IMR-90 (cell line): ENCODE measurements around the gene GRK5. TPM values are rescaled to one million over a fixed set of nuclear protein-coding genes. Genes with fewer than 3 reads are reported as not detected.

Experiments used
- ATAC-seq: fragments of 200-7000 bp; cut with Tn5 transposase; 2 replicates; pipeline ENCODE4 v1.9.1; 2020; ENCODE audit warnings: low read depth, mild to moderate bottlenecking, moderate library complexity
- BruUV-seq: library from RNA; stranded (reverse); fragments of 400-500 nt; replicated peaks from 2 replicates; lab custom pipeline; 2021; lab: Mats Ljungman, UMichigan
- CTCF ChIA-PET: fragments of 300-600 bp; formaldehyde crosslinking; extraction: SDS; loops from one replicate; lab custom pipeline; 2021; ENCODE audit warnings: antibody characterized with exemption; lab: Yijun Ruan, JAX
- POLR2A ChIA-PET: fragments of 300-600 bp; sonication (Branson Sonifier 250); formaldehyde crosslinking; loops from one replicate; lab custom pipeline; 2022; ENCODE audit warnings: antibody characterized with exemption; ENCODE audit not compliant: unreplicated experiment; lab: Charles Lee
- DNase-seq: peaks from one replicate; pipeline ENCODE4 v3.0.0; 2013
- H2AFZ ChIP-seq: replicated peaks from 2 replicates; pipeline ENCODE3; 2013; ENCODE audit warnings: low read length, mild to moderate bottlenecking; ENCODE audit not compliant: poor library complexity
- H2AK5ac ChIP-seq: 2 replicates; pipeline ENCODE4 v1.6.1; 2013; ENCODE audit warnings: low read depth, low read length, inconsistent platforms
- H2AK9ac ChIP-seq: replicated peaks from 2 replicates; pipeline ENCODE3; 2013; ENCODE audit warnings: mild to moderate bottlenecking, low read depth, low read length, moderate library complexity; ENCODE audit not compliant: poor library complexity
- H2BK120ac ChIP-seq: 2 replicates; pipeline ENCODE4 v1.6.1; 2013; ENCODE audit warnings: low read depth, low read length, inconsistent platforms
- H2BK15ac ChIP-seq: 3 replicates; pipeline ENCODE4 v1.6.1; 2013; ENCODE audit warnings: low read depth, low read length, inconsistent platforms
- H2BK20ac ChIP-seq: 2 replicates; pipeline ENCODE4 v1.6.1; 2013; ENCODE audit warnings: low read depth, mild to moderate bottlenecking, inconsistent platforms, low read length, moderate library complexity
- H2BK5ac ChIP-seq: 2 replicates; pipeline ENCODE4 v1.6.1; 2013; ENCODE audit warnings: mild to moderate bottlenecking, low read depth, low read length, inconsistent platforms; ENCODE audit not compliant: poor library complexity, severe bottlenecking
- H3K14ac ChIP-seq: replicated peaks from 2 replicates; pipeline ENCODE4 v1.6.1; 2013; ENCODE audit warnings: low read depth, low read length, inconsistent platforms
- H3K18ac ChIP-seq: 2 replicates; pipeline ENCODE4 v1.6.1; 2013; ENCODE audit warnings: low read depth, low read length, control low read depth
- H3K23ac ChIP-seq: 2 replicates; pipeline ENCODE4 v1.6.1; 2013; ENCODE audit warnings: low read depth, low read length, inconsistent platforms
- H3K27ac ChIP-seq: 2 replicates; pipeline ENCODE4 v1.5.1; 2013; ENCODE audit warnings: mild to moderate bottlenecking, control low read depth, low read length; ENCODE audit not compliant: insufficient read depth
- H3K27me3 ChIP-seq: 2 replicates; pipeline ENCODE4 v1.6.1; 2013; ENCODE audit warnings: low read length; ENCODE audit not compliant: control insufficient read depth, insufficient read depth
- H3K36me3 ChIP-seq: 2 replicates; pipeline ENCODE4 v1.6.1; 2013; ENCODE audit warnings: low read length, mixed read lengths; ENCODE audit not compliant: control insufficient read depth, insufficient read depth
- H3K4ac ChIP-seq: 2 replicates; pipeline ENCODE4 v1.6.1; 2013; ENCODE audit warnings: low read depth, low read length, inconsistent platforms
- H3K4me1 ChIP-seq: 2 replicates; pipeline ENCODE4 v1.6.1; 2013; ENCODE audit warnings: low read length, mixed read lengths; ENCODE audit not compliant: control insufficient read depth, insufficient read depth
- H3K4me2 ChIP-seq: 2 replicates; pipeline ENCODE4 v1.6.1; 2013; ENCODE audit warnings: low read depth, mild to moderate bottlenecking, control low read depth, low read length, moderate library complexity
- H3K4me3 ChIP-seq: 2 replicates; pipeline ENCODE4 v1.5.1; 2013; ENCODE audit warnings: low read depth, mild to moderate bottlenecking, control low read depth, low read length, moderate library complexity; ENCODE audit not compliant: insufficient read depth
- H3K56ac ChIP-seq: 2 replicates; pipeline ENCODE4 v1.6.1; 2013; ENCODE audit warnings: low read length, inconsistent platforms; ENCODE audit not compliant: insufficient read depth; ENCODE audit errors: extremely low read depth
- H3K79me1 ChIP-seq, 2 experiments: 2 replicates each; pipeline ENCODE4 v1.6.1; 2013; ENCODE audit warnings: low read length in 2 of 2, inconsistent platforms in 1 of 2, low read depth in 1 of 2
- H3K9ac ChIP-seq: 2 replicates; pipeline ENCODE4 v1.6.1; 2013; ENCODE audit warnings: low read depth, low read length, control low read depth
- H3K9me1 ChIP-seq: 2 replicates; pipeline ENCODE4 v1.6.1; 2013; ENCODE audit warnings: low read length, inconsistent platforms; ENCODE audit not compliant: insufficient read depth
- H3K9me3 ChIP-seq: 2 replicates; pipeline ENCODE4 v1.6.1; 2013; ENCODE audit warnings: low read length; ENCODE audit not compliant: control insufficient read depth, insufficient read depth
- H4K20me1 ChIP-seq: 2 replicates; pipeline ENCODE4 v1.6.1; 2013; ENCODE audit warnings: low read length, inconsistent platforms; ENCODE audit not compliant: insufficient read depth
- H4K5ac ChIP-seq: 2 replicates; pipeline ENCODE4 v1.6.1; 2013; ENCODE audit warnings: mild to moderate bottlenecking, low read depth, low read length, control low read depth
- H4K8ac ChIP-seq, 2 experiments: 2 replicates each; pipeline ENCODE4 v1.6.1; 2013; ENCODE audit warnings: low read depth in 2 of 2, low read length in 2 of 2, control low read depth in 1 of 2, inconsistent platforms in 1 of 2
- H4K91ac ChIP-seq: 2 replicates; pipeline ENCODE4 v1.6.1; 2013; ENCODE audit warnings: low read depth, low read length, inconsistent platforms; ENCODE audit not compliant: insufficient read depth
- CEBPB ChIP-seq: IDR thresholded peaks from 2 replicates; pipeline ENCODE4 v1.6.1; 2012; ENCODE audit warnings: low read depth, low read length, improper control_type of control experiment
- MAFK ChIP-seq: IDR thresholded peaks from 2 replicates; pipeline ENCODE4 v1.6.1; 2012; ENCODE audit warnings: low read depth, low read length, improper control_type of control experiment
- WGBS, 2 experiments: methylation state at CpG; one replicate each; pipeline versions ENCODE4 v1.1.5 to v1.1.7; 2013; ENCODE audit warnings: missing lambda C conversion rate in 2 of 2; ENCODE audit not compliant: insufficient read length in 1 of 2; ENCODE audit errors: extremely low coverage in 2 of 2; 5-methylcytosine and 5-hydroxymethylcytosine counted together
- dilution Hi-C: fragments of 300-500 bp; cut with HindIII; formaldehyde crosslinking; loops from one replicate; pipeline ENCODE4 v1.14.3; 2018; ENCODE audit warnings: low sequenced_read_pairs; ENCODE audit not compliant: unreplicated experiment
- in situ Hi-C: fragments of 300-500 bp; cut with MboI; formaldehyde crosslinking; loops from 3 replicates; pipeline ENCODE4 v1.14.3; 2019; ENCODE audit warnings: low sequenced_read_pairs, inconsistent platforms, mixed read lengths
- intact Hi-C: fragments of 100-400 bp; cut with micrococcal nuclease; formaldehyde crosslinking; loops from 2 replicates; pipeline ENCODE4 v1.10.0; 2022
- polyA plus RNA-seq, 3 experiments: library from polyadenylated mRNA; depleted of rRNA; stranded (reverse); fragments of >200 nt; gene quantifications; 2 replicates each; pipeline ENCODE4 v1.2.3, GENCODE V29; 2012; ENCODE audit warnings: low replicate concordance in 1 of 3
- total RNA-seq: library from RNA; depleted of rRNA; stranded (reverse); fragments of >200 nt; gene quantifications from 2 replicates; pipeline ENCODE4 v1.2.3, GENCODE V29; 2012

Gene GRK5
- total and polyA plus RNA-seq, 2 of the 4 experiments (the other 2 are of a cell fraction), result 12.9 to 16.3 TPM

DNA sequence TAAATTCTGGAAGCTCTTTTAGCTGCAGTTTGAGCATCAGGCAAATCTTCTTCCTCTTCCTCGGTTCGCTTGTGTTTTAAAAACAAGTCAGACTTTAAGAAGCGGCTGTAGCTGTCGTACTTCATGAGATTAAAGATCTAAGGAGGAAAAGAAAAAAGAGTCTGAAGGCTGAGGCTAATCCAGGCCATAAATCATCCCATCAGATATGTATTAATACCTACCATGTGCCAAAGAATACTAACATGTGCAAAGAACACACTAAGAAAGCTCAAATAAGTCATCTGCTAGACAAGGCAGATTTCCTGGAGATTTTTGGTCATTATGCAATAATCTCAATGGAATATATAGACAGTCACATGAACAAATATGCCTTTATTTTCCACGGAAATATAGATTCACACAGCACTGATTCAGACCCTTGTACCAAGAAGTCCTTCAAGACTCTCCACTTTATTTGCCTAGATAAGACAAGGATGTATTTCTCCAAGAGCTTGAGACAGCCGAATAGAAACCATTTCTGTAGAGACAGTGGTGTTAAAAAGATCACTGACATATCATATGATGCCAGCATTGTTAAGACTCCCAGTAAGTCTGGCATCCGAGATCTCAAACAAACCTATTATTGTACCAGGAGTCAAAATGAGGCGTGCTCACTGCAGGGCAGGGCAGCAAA lies 292.9 kb downstream of the GRK5 start:
- Histone ChIP-seq H3K4me2 (no peak overlapping the region), H3K4me1 (peaks cover 8% of the 10 kb centered on the region), H3K27ac (peak overlapping the region; percentile 9; the same call in 1 of the 2 replicates), H3K9ac (no peak overlapping the region), H2BK5ac (no peak overlapping the region), H3K18ac (no peak overlapping the region), H2BK120ac (no peak overlapping the region), H3K23ac (no peak overlapping the region; the same call in 1 of the 2 replicates), H3K14ac (no peak overlapping the region), H2BK15ac (no peak overlapping the region), H3K4me3 (no peak overlapping the region), H4K5ac (no peak overlapping the region), H4K8ac (no peak overlapping the region), H3K56ac (no peak overlapping the region), H3K36me3 (peaks cover 32% of the 10 kb centered on the region), H2AK9ac (no peak overlapping the region), H3K9me3 (no peaks in the 10 kb centered on the region), H4K20me1 (0 out of 2 replicates have a peak, but pooled peaks cover under 1% of the 10 kb centered on the region), H2AK5ac (no peak overlapping the region), H3K27me3 (no peaks in the 10 kb centered on the region), H2AFZ (no peak overlapping the region), H3K79me1 (peaks cover 2 to 27% of the 10 kb centered on the region in 2 experiments; a peak in 2 of 4 replicates), H3K9me1 (peaks cover 25% of the 10 kb centered on the region), H3K4ac (no peak overlapping the region), H2BK20ac (no peak overlapping the region), H4K91ac (no peak overlapping the region)
- POLR2A ChIA-PET, result no interaction called here
- intact Hi-C loops, result no loop called here
- no CpG with 5 or more reads among the region's 8 CpGs for WGBS, 2 experiments
- in situ Hi-C loops, result no loop called here
- TF ChIP-seq MAFK, result no peak
- TF ChIP-seq CEBPB, result peak; percentile 64
- no TSS peak for BruUV-seq
- CTCF ChIA-PET, result no interaction called here
- no peak for ATAC-seq
- no peak for DNase-seq
- dilution Hi-C loops, result no loop called here
